ENCODE data around the gene GLRA2.

The GLRA2 gene

DNA sequence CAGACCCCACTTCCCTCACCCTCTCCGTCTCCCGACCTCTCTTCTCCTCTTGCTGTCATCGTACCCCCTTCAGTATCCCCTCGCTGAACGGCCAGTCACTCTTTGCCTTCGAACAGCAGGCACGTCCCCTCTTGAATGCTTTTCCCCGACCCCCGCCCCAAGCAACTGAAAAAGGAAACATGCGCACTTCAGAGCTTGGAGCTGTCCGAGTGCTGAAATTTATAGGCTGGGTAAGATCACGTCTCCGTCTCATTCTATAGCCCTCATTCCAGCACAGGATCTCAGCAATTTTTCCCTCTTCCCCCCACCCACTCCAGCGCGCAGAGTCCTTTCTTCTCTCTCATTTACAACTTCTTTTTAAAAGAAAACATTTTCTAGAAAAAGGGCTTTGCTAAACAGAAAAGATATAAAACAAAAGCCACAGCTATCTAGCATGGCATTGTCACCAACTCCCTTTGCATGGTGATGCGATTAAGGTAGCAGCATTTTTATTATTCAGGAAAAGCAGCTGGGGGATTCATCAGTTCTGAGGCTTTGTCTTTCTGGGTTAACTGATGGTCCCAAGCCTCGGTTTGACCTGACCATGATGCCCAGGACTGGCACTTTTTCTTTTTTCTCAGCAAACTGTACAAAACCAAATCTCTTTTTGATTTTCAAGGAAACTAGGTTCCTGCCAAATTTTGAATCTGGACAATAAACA lies at the start of gene GLRA2:
Gene GLRA2 (plus strand): TSS at position 247 of the 700 bp plus-strand sequence. CDS start 522 bp downstream, outside the sequence.
- DNase-seq (ENCODE audit: low read depth in 2 of 3, low spot score in 1 of 3), result peak in 1 of 3 donors; percentile 4

DNA sequence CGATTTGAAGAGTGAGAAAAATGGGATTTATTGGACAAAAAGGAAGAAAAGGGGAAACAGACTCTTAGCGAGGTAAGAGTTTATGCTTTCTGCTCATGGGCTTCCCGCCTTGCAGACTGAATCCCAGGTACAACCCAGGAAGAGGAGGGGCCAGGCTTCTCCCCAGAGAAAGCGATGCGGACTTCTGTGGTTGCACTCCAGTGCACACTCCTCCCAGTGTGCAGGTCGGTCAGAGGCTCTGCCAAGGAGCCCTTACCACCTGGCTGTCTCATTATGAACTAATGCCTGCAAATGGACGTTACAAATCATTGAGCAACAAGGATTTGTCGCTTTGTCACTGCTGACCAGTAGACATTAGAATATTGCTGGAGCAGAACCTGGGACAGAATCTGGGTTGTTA lies 39.9 kb upstream of the GLRA2 start:
- no peak for DNase-seq (ENCODE audit: low read depth in 2 of 3, low spot score in 1 of 3)

DNA sequence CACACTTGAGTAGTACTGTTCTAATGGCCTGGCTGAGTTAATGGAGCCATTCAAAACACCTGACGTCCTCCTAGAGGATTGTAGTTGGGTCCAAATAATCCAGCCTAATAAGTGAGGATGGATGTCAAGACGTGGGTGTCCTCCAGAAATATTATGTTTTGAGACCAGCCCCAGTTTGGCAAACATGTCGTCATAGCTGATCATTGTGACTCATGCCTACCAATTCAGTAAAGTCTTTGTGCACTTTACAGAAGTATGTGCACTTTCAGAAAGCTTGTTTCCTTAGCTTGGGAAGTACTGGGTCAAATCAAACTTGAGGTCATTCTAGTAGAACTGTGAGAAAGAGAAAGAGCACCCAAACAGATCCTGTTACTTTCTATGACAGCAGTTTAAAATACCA lies 37.6 kb upstream of the GLRA2 start:
- DNase-seq (ENCODE audit: low read depth in 2 of 3, low spot score in 1 of 3), result no peak

DNA sequence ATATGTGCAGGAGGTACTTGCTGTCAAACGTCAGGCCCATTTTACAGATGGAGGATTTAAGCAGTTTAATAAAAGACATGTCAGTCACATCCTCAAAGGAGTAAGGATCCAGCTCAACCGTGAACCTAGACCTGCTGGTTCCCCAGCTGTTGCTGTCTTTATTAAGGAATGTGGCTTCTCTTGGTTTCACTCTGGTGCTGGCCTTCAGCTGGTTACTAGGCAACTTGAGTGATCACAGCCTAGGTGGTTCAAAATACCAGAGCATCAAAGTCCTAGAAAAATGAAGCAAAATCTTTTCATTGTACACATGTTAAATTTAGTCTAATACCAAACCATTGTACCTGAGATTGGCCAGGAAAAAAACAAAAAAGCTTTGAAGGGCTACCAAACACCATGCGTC lies 32.7 kb upstream of the GLRA2 start:
- DNase-seq (ENCODE audit: low read depth in 2 of 3, low spot score in 1 of 3), result no peak

DNA sequence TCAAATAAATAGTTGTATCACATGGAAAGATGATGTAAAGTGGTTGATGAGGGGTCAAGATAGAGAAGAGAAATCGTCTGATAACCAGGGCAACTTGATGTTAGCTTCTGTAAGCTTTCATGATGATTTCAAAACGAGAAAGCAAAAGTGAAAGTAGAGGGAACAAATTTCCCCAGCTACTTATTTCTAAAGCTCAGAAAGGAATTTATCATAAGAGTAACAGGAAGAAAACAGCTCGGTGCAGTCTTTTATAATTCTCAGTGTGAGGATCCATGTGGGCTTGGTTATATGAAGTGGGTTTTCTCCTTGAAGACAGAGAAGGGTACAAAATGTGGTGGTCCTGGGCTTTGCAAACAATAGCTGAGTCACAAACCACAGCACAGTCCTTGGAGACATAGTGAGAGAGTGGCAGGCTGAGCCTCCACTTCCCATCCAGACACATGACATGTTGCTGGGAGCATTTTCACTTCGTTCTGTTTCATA lies 32.1 kb upstream of the GLRA2 start:
- DNase-seq (ENCODE audit: low read depth in 2 of 3, low spot score in 1 of 3), result peak in 1 of 3 donors; percentile 0

DNA sequence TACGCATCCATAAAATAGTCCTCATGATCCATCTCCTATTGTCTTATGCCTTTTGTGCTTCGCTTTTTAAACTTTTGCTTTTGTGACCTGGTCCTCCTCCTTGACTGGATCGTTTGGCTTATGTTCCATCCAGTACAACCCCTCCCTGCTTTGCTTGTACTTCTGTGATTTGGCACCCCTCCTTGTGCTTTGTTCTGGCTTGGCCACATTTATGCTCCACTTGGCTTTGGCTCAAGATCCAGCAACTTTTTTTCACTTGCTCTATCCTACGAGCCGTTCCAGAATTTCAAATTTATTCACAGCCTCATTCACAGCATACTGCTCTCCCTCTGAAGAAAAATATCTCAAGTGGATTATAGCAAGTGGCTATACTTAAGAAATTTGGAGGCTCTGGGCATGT lies 28.0 kb upstream of the GLRA2 start:
- no peak for DNase-seq (ENCODE audit: low read depth in 2 of 3, low spot score in 1 of 3)

DNA sequence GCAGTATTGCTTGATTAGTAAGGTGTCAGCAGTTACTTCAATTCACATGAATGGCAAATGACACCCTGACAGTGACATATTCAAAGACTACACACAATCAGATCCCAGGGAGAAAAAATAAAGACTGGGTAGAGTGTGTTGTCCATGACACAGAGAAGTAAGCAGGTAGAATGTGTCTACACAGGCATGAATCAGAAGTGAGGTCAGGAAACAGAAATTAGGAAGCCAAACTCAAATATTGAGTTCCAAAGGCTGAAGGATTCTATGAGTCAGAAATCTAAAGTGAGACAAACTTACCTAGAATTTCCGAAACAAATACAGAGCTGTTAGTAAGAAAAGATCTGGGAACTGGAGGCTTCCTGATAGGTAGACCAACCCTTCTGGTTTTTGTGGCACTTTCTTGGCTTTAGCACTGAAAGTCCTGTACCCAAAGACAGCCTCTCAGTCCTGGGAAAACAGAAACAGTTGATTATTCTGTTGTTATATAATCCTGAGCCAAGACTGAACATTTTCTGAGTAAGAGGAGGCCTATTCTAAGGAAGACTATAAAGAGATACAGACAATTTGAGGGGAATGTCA lies 24.3 kb upstream of the GLRA2 start:
- no peak for DNase-seq (ENCODE audit: low read depth in 2 of 3, low spot score in 1 of 3)

DNA sequence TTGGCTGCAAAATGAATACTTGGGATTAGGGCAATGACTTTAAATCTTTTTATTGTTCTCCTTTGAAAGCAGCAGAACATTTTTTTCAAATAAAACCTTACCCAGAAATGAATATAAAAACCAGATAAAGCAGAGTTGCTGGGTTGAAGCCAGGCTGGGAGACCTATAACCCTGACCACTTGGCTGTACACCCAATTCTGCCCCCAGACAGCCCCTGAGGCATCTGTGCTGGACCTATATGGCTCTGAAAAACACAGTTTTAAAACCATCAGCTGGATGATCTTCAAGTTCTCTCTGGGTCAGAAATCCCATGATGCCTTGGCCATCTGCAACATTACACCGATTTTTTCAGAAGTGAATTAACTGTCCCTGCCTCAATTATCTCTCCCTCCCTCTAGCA lies 23.7 kb upstream of the GLRA2 start:
- no peak for DNase-seq (ENCODE audit: low read depth in 2 of 3, low spot score in 1 of 3)

DNA sequence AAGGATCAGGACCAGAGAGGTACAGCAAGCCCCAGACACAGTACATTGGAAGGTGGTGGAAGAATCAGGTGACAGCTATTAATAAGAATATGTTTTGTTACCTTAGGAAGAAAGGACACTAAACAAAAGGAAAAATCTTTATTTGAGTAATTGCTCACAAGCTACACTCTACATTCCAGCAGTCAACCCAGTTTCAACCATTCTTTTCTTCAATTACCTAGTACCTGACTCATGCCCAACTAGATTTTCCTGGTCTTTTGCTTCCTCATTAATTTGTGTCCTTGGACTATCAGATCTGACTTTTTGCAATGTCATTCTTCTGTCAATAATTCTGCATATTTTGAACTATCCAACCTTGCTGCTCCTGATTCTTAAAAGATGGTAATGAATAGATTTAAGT lies 22.5 kb upstream of the GLRA2 start:
- DNase-seq (ENCODE audit: low read depth in 2 of 3, low spot score in 1 of 3), result no peak

DNA sequence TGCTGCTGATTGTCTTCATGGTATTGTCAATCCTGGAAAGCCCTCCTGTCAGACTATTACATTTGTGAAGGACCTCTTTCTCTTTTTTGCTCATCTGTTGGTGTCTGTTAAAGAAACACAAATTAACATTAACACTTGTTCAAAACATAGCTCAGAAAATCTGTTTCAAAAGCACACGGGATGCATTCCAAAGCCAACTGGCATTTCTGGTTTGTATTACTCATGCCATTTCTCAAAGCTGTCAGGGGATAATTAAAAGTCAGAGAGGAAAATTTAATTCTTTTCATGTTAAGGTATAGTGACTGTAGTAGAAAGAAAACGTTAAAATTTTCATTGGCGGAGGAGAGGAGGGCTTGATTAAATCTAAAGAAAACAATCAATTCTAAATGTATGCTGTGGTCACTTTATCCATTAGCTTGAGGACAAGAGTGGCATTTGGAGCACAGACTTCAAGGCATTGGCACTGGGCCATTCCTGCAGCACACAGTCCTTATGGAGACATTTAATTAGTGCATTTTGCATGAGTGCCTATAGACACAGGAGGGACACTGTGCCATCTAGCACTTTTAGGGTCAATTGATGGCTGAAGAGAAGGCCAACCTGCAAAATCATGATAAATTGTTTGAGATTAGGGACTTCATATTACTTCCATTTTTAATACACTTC lies 21.2 kb upstream of the GLRA2 start:
- DNase-seq (ENCODE audit: low read depth in 2 of 3, low spot score in 1 of 3), result no peak

DNA sequence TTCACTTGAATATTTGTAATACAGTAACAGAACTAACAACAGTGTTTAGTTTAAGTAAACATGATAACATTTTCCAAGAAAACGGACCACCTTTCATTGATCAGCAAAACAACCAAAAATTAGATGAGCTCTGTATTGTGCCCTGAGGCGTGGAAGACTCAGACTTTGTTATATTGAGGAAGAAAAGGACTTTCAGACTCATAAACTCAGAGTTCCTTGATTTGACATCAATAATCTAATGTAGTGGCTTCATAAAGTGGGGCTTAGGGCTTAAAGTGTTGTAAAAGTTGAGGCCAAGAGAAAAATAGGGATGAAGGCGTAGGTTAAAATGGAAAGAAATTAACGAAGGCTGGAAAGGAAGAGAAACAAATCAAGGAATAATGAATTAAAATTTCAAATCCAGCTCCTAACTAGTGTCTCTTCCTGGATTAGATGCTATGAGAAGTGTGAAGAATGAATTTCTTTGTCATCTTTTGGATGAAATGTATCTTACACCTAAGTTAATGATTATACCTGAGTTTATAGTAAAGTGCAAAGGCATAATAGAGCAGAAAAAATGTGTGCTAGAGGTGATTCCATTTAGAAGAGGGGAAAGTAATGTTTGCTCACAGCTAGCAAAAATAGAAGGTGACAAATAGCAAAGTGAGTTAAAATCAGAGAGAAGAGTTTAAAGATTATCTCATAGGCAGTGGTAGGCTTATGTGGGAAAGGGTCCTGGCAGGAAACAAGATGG lies 19.8 kb upstream of the GLRA2 start:
- DNase-seq (ENCODE audit: low read depth in 2 of 3, low spot score in 1 of 3), result no peak

DNA sequence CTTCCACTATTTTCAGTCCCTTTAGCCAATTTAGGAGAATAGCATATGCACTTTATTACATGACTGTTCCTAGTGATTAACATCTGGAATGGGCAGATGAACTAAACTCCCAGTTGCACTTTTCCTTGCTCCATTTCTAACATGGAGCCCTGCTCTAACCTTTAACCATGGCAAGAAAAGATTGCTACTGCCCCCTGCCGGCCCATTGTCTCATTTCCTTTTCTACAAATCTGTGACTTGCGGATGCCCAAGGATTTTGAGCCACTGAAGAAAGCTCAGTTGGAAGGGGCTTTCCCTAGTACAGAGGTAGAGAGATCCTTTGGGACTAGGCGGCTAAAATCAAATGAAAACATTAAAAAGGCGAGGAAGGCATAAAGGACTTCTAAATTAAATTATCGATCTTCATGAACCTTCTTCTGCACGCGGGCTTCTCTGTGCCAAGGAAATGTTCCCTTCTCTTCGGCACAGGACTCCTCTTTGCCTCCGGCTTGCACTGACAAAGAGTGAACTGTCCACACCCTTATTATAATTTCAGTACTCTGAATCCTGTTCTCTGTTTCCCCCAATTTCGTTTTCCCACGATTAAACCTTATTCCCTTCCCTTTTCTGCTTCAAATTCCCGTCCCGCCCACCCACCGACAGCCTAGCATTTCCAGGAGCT lies 577 bp upstream of the GLRA2 start:
- peak; percentile 31 to 64 (median 43) for DNase-seq (ENCODE audit: low read depth in 2 of 3, low spot score in 1 of 3)

DNA sequence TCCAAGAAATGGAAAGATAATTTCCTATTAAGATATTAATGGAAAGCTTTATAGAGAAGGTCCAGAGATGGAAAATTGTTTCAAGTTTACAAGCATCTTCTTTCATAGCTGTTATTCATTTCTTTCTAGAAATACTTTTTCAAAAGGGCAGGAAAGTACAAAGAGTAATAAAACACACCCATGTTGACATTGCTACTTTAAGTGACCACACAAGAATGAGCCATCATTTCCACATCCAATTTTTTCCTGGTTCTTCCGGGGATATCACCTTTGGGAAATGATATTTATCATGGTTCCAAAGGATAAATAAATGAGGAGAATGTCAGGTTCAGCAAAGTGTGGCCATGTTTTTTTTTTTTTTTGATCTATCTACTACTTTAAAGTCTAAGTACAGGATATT lies 4.5 kb downstream of the GLRA2 start:
- DNase-seq (ENCODE audit: low read depth in 2 of 3, low spot score in 1 of 3), result no peak

DNA sequence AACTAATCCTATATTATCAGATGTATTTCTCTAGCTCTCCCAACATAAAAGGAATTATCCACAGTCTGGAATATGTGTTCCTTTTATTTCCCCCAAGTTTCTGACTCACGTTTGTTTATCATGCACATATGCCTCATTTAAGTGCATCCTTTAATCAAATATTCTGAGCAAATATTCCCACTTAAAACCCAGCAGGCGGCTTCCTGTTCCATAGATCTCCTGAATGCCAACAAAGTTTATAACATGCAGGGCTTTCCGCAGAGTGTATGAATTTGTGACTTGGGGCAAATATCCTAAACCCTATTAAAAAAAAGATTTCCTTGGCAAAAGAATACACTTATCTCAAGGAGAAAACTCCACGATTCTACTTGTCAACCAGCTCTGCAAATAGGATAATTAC lies 16.9 kb downstream of the GLRA2 start:
- no peak for DNase-seq (ENCODE audit: low read depth in 2 of 3, low spot score in 1 of 3)

DNA sequence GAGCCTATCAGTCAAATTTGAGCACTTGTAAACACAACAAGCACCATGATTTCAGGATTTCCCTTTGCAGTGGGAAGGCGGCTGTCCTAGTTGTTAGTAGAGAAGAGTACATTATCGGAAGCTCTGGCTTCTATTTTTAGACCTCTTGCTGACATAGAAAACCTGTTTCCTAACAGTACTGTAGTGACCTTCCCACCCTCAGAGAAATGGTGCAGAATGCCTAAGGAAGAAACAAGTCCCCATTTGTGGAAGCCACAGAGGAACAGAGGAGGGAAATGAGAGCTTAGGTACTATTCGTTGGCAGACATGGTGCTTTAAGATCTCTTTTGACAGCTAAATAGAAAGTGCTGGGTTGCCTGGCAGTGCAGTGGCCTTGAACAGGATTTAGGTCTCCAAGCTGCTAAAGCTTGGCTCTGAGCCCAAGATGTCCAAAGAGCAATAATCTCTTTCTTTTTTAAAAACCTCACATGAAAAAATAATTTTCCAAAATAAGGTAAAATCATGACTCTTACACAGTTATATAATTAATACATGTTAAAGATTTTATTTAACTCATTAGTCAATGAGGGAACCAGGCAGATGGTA lies 24.9 kb downstream of the GLRA2 start:
- DNase-seq (ENCODE audit: low read depth in 2 of 3, low spot score in 1 of 3), result no peak

DNA sequence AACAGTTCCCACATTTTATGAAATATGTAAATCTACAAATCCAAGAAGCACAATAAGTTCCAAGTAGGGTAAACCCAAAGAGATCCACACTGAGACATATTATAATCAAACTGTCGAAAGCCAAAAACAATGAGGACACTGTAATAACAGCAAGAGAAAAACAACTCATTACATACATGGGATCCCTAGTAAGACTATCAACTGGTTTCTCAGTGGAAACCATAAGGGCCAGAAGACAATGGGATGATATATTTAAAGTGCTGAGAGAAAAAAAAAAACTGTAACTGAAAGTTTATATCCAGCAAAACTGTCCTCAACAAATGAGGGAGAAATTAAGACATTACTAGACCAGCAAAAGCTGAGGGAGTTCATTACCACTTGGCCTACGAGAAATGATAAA lies 34.7 kb downstream of the GLRA2 start:
- DNase-seq (ENCODE audit: low read depth in 2 of 3, low spot score in 1 of 3), result no peak

DNA sequence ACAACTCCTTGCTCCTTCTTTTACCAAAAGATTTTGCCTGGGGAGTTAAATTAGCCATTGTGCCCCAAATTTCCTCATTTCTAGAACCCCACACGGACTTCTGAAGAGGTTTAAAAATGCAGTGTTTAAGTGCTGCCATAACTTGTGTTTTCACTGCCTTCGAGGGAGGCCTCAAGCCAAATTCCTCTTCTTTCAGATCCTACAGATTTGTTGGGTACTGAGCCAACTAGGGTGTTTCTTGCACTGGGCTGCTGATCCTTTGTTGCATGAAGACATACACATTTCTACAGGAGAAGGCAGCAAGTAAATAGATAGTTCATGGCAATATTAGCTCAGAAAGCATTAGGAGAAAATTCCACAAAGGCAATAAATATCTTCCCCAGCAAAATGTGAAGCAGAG lies 43.8 kb downstream of the GLRA2 start:
- DNase-seq (ENCODE audit: low read depth in 2 of 3, low spot score in 1 of 3), result no peak

DNA sequence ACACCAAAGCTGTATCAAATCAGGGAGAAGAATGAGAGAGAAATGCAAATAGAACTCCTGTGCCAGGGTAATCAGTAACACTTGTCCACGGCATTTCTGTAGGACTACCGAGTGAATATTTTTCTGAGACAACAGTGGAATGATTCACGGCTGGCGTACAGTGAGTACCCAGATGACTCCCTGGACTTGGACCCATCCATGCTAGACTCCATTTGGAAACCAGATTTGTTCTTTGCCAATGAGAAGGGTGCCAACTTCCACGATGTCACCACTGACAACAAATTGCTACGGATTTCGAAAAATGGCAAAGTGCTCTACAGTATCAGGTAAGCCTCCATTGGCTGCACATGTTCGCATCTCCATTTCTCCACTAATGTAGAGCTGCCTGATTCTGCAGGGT lies 51.7 kb downstream of the GLRA2 start:
- no peak for DNase-seq (ENCODE audit: low read depth in 2 of 3, low spot score in 1 of 3)

DNA sequence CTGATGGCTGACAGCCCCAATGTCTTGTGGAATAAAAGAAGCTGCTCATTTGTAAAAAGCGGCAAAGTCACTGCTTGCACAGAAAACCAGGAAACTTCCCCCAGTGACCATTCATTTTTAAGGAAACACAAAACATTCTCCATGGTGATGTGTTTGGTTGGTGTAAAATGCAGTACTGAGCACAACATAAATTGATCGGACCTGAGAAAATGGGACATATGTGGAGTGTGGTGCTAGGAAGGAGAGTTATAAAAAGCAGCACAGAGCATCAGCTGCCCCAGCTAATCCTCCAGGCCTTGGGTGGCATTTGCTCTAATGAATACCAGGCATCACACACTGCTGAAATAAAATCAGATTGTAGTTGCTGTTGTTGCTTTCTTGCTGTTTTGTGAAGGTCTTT lies 55.2 kb downstream of the GLRA2 start:
- no peak for DNase-seq (ENCODE audit: low read depth in 2 of 3, low spot score in 1 of 3)

DNA sequence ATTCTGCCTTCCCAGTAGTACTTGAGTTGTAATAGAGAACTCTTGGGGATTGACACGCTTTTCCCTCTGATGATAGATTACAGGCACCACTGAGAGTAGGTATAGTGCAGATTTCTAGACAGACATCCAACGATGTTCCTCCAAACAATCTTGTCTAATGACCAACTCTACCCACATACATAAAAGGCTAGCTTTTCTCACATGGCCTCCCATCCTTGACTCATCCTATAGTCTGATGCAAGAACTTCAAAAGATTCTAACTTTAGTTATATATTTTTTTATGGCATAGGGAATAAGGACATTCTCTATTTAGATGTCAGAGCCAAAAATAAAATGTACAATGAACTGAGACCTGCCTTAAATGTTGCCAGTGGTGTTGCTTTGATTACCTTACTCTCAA lies 60.9 kb downstream of the GLRA2 start:
- no peak for DNase-seq (ENCODE audit: low read depth in 2 of 3, low spot score in 1 of 3)

All from stimulated activated CD4-positive, alpha-beta T cell treated with anti-CD3 and anti-CD28 coated beads, Interleukin-12 subunit alpha, Interleukin-12 subunit beta, amount 100 ng/mL, for 48 hours (primary cell).